ENCODE measurements around the gene LEMD1.

- TF ChIP-seq EP300 (IDR thresholded peaks at IDR 0.05) (no peak), POLR2AphosphoS5 (IDR thresholded peaks at IDR 0.05) (no peak)
These were observed 84.4 kb downstream of the LEMD1 start for GRCh38 chr1:205337481-205337880.
